Heart right ventricle (tissue), 16 donors: ENCODE data around the gene FIGLA. TPM values are rescaled to one million over a fixed set of nuclear protein-coding genes. Genes with fewer than 3 reads are reported as not detected.

Experiments
- ATAC-seq, 8 donors: fragments of 200-7000 bp; cut with Tn5 transposase; one replicate each; pipeline ENCODE4 v1.9.1; 2020; ENCODE audit warnings: mild to moderate bottlenecking in 8 of 8, moderate library complexity in 8 of 8, moderate number of reproducible peaks in 1 of 8
- DNase-seq, 2 donors: peaks; one replicate each; pipeline ENCODE4 v3.0.0-alpha.2; 2020
- H3K27ac ChIP-seq, 10 donors: fragments of 200-600 bp; sonication (generic) in 2 of 10; one replicate each; pipeline versions ENCODE4 v1.5.0 to v1.8.0; 2020 to 2022; ENCODE audit warnings: mild to moderate bottlenecking in 3 of 10
- H3K27me3 ChIP-seq, 7 donors: fragments of 200-600 bp; one replicate each; pipeline ENCODE4 v1.8.0; 2021 to 2022; ENCODE audit warnings: mild to moderate bottlenecking in 2 of 7
- H3K36me3 ChIP-seq, 9 donors: fragments of 200-600 bp; sonication (generic) in 1 of 9; one replicate each; pipeline versions ENCODE4 v1.5.0 to v1.8.0; 2020 to 2022; ENCODE audit warnings: mild to moderate bottlenecking in 2 of 9
- H3K4me1 ChIP-seq, 9 donors: fragments of 200-600 bp; sonication (generic) in 1 of 9; one replicate each; pipeline versions ENCODE4 v1.5.0 to v1.8.0; 2020 to 2022; ENCODE audit warnings: mild to moderate bottlenecking in 4 of 9
- H3K4me3 ChIP-seq, 10 donors: fragments of 200-600 bp; sonication (generic) in 2 of 10; one replicate each; pipeline versions ENCODE4 v1.5.0 to v1.8.0; 2020 to 2022; ENCODE audit warnings: mild to moderate bottlenecking in 7 of 10, moderate library complexity in 2 of 10
- H3K9me3 ChIP-seq, 11 donors: fragments of 200-600 bp in 10 of 11; sonication (generic) in 2 of 11; one replicate each; pipeline versions ENCODE4 v1.5.0 to v1.8.0; 2013 to 2022; ENCODE audit warnings: mild to moderate bottlenecking in 2 of 11, control low read depth in 1 of 11, moderate library complexity in 1 of 11
- CTCF ChIP-seq, 9 donors: fragments of 200-600 bp; sonication (generic) in 2 of 9; IDR thresholded peaks; one replicate each; pipeline versions ENCODE4 v1.5.0 to v1.8.0; 2021 to 2022; ENCODE audit warnings: antibody characterized with exemption in 9 of 9, mild to moderate bottlenecking in 5 of 9, moderate library complexity in 1 of 9
- WGBS, 2 donors: extraction: QIAGEN DNeasy Blood & Tissue Kit; methylation state at CpG; one replicate each; pipeline ENCODE4 v1.1.7; 2013; ENCODE audit warnings: inconsistent platforms in 1 of 2; 5-methylcytosine and 5-hydroxymethylcytosine counted together
- intact Hi-C, 10 donors: fragments of 100-400 bp; cut with DNase I; formaldehyde crosslinking; loops; one replicate each; pipeline versions ENCODE4 v1.11.1 to v1.14.2; 2022
- polyA plus RNA-seq, 2 donors: library from polyadenylated mRNA; stranded (reverse); fragments of 200-250 nt; gene quantifications; one replicate each; pipeline ENCODE4 v1.2.3, GENCODE V29; 2013
- total RNA-seq, 10 donors: library from RNA; stranded (reverse); fragmentation: NEBNext Ultra II Directional in 3 of 10; extraction: Animal tissue kit (Norgen Biotek cat#: 25700) in 3 of 10; gene quantifications; one replicate each; pipeline versions ENCODE4 v1.2.1 to v1.2.4, GENCODE V29; 2021 to 2023
- donor health status: Arrhythmogenic right ventricular cardiomyopathy.
- donor health status: ischemic (EF 13 %, LVEDD 7.1; RV severe dilation, severe dysfunction).
- donor health status: healthy with polysubstance abuse.
- donor health status: DM: no; HTN: yes; CAD: no.
- donor health status: DM: no; HTN: no; CAD: no.
- donor health status: ischemic (EF 25% LVEDD 6.9; RV normal size, moderate dysfunction).
- donor health status: ischemic (EF 25% LVEDD 5.7; RV mildly dilated, moderate dysfunction).
- donor health status: healthy.
- donor health status: DM: yes; HTN: yes; CAD: no.
- donor health status: Ischemic cardiomyopathy.
- donor health status: ischemic (EF 35%, LVEDD 5.7; RV mildly dilated, moderate dysfunction).
- donor health status: nonischemic (EF 11% LVEDD 7.7; RV severe dilation, severe dysfunction).
- donor health status: DM: yes; HTN: yes; CAD: no.
- donor health status: PGD.
- donor health status: ischemic (EF 29% LVEDD 5.4; RV normal size, mild dysfunction).
- donor health status: nonischemic (EF 23%, LVEDD 6.1; RV moderate dilation, normal function).

The FIGLA gene
- total and polyA plus RNA-seq, 12 donors = 0.36 to 0.51 TPM; not detected in 10

- Histone ChIP-seq H3K9me3 (no peaks in the 10 kb centered on the region), H3K36me3 (no peaks in the 10 kb centered on the region), H3K4me3 (no peak overlapping the region), H3K4me1 (peaks cover 0 to 44% (median 34%) of the 10 kb centered on the region in 9 donors), H3K27ac (peak overlapping the region in 1 of 10 donors; percentile 32), H3K27me3 (no peaks in the 10 kb centered on the region)
- ATAC-seq (no peak), DNase-seq (no peak)
- TF ChIP-seq CTCF (IDR thresholded peaks at IDR 0.05) = no peak
- 79 to 84% methylated on average over 5 of the region's 5 CpGs for WGBS, 2 donors
- intact Hi-C loops = no loop called here
Observed at GRCh38 chr2:70827388-70827787, 36.9 kb upstream of the FIGLA start.

GRCh38 chr2:70826696-70827350 is 36.4 kb upstream of the FIGLA start:
- no peaks in the 10 kb centered on the region for H3K36me3 ChIP-seq
- intact Hi-C loops = no loop called here
- WGBS, 2 donors = 63 to 71% methylated on average over 4 of the region's 4 CpGs
- TF ChIP-seq CTCF (IDR thresholded peaks at IDR 0.05) = no peak
- no peaks in the 10 kb centered on the region for H3K9me3 ChIP-seq
- no peaks in the 10 kb centered on the region for H3K27me3 ChIP-seq
- ATAC-seq (no peak), DNase-seq (no peak)
- peaks cover 0 to 39% (median 32%) of the 10 kb centered on the region in 9 donors for H3K4me1 ChIP-seq
- H3K27ac ChIP-seq = peak overlapping the region in 1 of 10 donors; percentile 32
- H3K4me3 ChIP-seq = no peak overlapping the region

- ATAC-seq = no peak
- intact Hi-C loops = no loop called here
- no peaks in the 10 kb centered on the region for H3K9me3 ChIP-seq
Observed at GRCh38 chr2:70823249-70823648, 32.8 kb upstream of the FIGLA start.

GRCh38 chr2:70822843-70823242 is 32.4 kb upstream of the FIGLA start:
- ATAC-seq = no peak
- 89 to 92% methylated on average over 8 of the region's 8 CpGs for WGBS, 2 donors
- Histone ChIP-seq H3K27ac (no peak overlapping the region), H3K27me3 (peaks cover 0 to 24% (median 0%) of the 10 kb centered on the region in 7 donors), H3K4me1 (peaks cover 0 to 8% (median 0%) of the 10 kb centered on the region in 9 donors), H3K4me3 (no peak overlapping the region), H3K9me3 (no peaks in the 10 kb centered on the region), H3K36me3 (no peaks in the 10 kb centered on the region)
- no peak for TF ChIP-seq CTCF (IDR thresholded peaks at IDR 0.05)
- no peak for DNase-seq
- intact Hi-C loops = no loop called here

More at GRCh38 chr2:70823249-70823648, 32.8 kb upstream of the FIGLA start:
- H3K4me3 ChIP-seq = no peak overlapping the region
- H3K4me1 ChIP-seq = peaks cover 0 to 12% (median 3%) of the 10 kb centered on the region in 9 donors
- peaks cover 0 to 20% (median 0%) of the 10 kb centered on the region in 7 donors for H3K27me3 ChIP-seq
- DNase-seq = no peak
- no peak for TF ChIP-seq CTCF (IDR thresholded peaks at IDR 0.05)
- WGBS, 2 donors = 81 to 91% methylated on average over 5 of the region's 5 CpGs
- H3K36me3 ChIP-seq = no peaks in the 10 kb centered on the region
- no peak overlapping the region for H3K27ac ChIP-seq
